Ascending aorta (tissue), 2 donors: ENCODE results near the gene KRTAP5-9. TPM values are rescaled to one million over a fixed set of nuclear protein-coding genes. Genes with fewer than 3 reads are reported as not detected.
"Not testable (repeated sequence)": the region's sequence is repeated elsewhere in the genome, so short reads cannot be mapped to it uniquely, and the experiment has no call there.

Experiments used
- DNase-seq, 2 donors: peaks; one replicate each; pipeline ENCODE4 v3.0.0-alpha.2; 2019; ENCODE audit warnings: low spot score in 2 of 2
- H3K27ac ChIP-seq, 2 donors: fragments of 200-600 bp; sonication (generic); one replicate each; pipeline ENCODE4 v1.5.1; 2016 to 2017; ENCODE audit warnings: mild to moderate bottlenecking in 1 of 2
- H3K27me3 ChIP-seq: fragments of 200-600 bp; sonication (generic); one replicate; pipeline ENCODE4 v1.5.1; 2017
- H3K36me3 ChIP-seq, 2 donors: fragments of 200-600 bp; sonication (generic); one replicate each; pipeline ENCODE4 v1.5.1; 2016
- H3K4me1 ChIP-seq, 2 donors: fragments of 200-600 bp; sonication (generic); one replicate each; pipeline ENCODE4 v1.5.1; 2016 to 2017; ENCODE audit warnings: mild to moderate bottlenecking in 1 of 2
- H3K4me3 ChIP-seq, 2 donors: fragments of 200-600 bp; sonication (generic); one replicate each; pipeline ENCODE4 v1.5.1; 2016 to 2017; ENCODE audit warnings: mild to moderate bottlenecking in 1 of 2
- H3K9me3 ChIP-seq, 2 donors: fragments of 200-600 bp; sonication (generic); one replicate each; pipeline ENCODE4 v1.5.1; 2016
- intact Hi-C: fragments of 100-400 bp; cut with DNase I; formaldehyde crosslinking; loops from one replicate; pipeline ENCODE4 v1.15.1; 2023
- total RNA-seq: library from RNA; depleted of rRNA; stranded (reverse); fragments of >200 nt; gene quantifications from one replicate; pipeline ENCODE4 v1.1.0, GENCODE V29; 2016
- TF ChIP-seq, protein P1 (sequence below), 3 experiments: fragments of 200-600 bp in 2 of 3; fragments of 450-650 bp in 1 of 3; sonication (generic) in 2 of 3; IDR thresholded peaks; one replicate each; pipeline ENCODE4 v1.5.1; 2016 to 2019; ENCODE audit warnings: antibody characterized with exemption in 3 of 3, mild to moderate bottlenecking in 1 of 3, moderate library complexity in 1 of 3

Gene KRTAP5-9
- total RNA-seq, 1 donor from 2014 or later: not detected

DNA sequence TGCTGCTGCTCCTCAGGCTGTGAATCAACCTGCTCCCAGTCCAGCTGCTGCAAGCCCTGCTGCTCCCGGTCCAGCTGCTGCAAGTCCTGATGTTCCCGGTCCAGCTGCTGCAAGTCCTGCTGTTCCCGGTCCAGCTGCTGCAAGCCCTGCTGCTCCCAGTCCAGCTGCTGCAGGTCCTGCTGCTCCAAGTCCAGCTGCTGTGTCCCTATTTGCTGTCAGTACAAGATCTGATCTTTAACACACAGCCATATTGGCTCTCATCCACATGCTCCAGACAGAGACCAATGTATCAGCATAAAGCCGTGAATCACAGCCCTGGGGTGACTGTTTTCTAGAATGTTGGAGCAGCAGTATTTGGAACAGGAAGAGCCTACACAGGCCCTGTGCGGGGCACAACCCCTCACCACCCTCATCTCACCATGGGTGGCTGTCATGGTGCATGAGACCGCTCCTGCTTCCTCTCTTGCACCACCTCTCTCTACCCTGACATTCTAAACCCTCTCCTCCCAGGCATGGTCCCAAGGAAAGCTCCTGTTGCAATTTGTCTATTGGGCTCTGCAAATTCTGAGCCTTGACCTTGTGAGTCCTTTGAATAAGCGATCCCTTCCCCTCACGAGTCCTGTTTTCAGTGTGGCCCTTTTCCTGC, 20.6 kb downstream of the KRTAP5-9 start:
- Histone ChIP-seq H3K36me3 (no peaks in the 10 kb centered on the region), H3K27ac (no peak overlapping the region), H3K4me3 (no peak overlapping the region), H3K27me3 (no peaks in the 10 kb centered on the region), H3K9me3 (no peaks in the 10 kb centered on the region), H3K4me1 (no peaks in the 10 kb centered on the region)
- intact Hi-C loops: no loop called here
- TF ChIP-seq, protein P1, sequence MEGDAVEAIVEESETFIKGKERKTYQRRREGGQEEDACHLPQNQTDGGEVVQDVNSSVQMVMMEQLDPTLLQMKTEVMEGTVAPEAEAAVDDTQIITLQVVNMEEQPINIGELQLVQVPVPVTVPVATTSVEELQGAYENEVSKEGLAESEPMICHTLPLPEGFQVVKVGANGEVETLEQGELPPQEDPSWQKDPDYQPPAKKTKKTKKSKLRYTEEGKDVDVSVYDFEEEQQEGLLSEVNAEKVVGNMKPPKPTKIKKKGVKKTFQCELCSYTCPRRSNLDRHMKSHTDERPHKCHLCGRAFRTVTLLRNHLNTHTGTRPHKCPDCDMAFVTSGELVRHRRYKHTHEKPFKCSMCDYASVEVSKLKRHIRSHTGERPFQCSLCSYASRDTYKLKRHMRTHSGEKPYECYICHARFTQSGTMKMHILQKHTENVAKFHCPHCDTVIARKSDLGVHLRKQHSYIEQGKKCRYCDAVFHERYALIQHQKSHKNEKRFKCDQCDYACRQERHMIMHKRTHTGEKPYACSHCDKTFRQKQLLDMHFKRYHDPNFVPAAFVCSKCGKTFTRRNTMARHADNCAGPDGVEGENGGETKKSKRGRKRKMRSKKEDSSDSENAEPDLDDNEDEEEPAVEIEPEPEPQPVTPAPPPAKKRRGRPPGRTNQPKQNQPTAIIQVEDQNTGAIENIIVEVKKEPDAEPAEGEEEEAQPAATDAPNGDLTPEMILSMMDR (IDR thresholded peaks at IDR 0.05): no peak
- no peak for DNase-seq

DNA sequence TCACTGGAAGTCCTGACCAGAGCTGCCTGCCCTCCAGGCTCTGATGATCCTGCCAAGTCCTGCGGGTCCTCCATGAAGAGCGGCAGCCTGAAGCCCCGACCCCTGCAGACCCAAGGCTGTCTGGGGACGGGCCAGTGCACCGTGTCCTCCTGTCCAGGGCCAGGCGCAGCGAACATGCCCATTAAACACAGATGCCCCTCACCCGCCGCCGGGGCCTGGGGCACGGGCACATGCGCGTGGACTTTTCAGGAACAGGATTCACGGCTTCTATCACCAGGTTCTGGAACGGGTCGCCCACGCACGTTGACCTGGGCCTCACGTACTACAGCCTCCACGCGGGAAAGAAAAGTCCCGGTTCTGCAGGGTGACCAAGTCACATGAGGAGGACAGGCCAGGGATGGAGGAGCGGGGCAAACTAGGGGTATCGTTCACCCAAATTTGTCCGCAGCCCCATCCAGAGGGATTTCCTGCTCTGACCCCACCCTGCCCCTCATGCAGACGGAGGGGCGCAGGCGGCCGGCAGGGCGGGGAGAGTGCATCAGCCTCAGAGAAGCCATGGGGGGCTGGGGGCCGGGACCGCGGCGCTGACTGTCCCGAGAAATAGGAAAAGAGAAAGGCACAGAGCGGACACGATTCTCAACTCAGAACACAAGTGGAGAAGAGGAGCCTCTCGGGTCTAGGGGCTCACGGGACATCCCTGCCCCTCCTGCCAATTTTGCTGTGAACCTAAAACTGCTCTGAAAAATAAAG, 23.1 kb downstream of the KRTAP5-9 start:
- H3K9me3 ChIP-seq, H3K27ac ChIP-seq, H3K4me1 ChIP-seq, H3K4me3 ChIP-seq, H3K27me3 ChIP-seq, intact Hi-C loops, H3K36me3 ChIP-seq: not testable (repeated sequence)
- peak in 1 of 2 donors; percentile 43 for DNase-seq

DNA sequence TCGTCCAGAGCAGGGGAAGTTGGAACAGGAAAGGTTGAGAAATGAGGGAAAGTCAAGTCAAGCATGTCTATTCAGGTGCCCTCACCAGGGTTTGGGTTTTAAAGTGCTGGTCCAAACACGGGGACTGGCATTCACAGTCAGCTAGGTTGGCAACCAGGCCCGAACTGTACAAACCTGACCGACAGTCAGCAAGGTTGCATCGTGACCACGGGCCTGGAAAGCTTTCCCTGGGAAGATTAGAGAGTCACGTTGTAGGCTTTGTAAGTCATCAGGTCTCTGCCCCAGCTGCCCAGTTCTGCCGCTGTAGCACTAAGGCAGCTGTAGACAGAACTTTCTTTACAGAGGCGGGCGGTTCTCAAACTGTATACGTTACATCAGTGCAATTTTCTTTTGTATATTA, 24.6 kb downstream of the KRTAP5-9 start:
- H3K27ac ChIP-seq: no peak overlapping the region
- DNase-seq: no peak
- no peaks in the 10 kb centered on the region for H3K9me3 ChIP-seq
- H3K4me3 ChIP-seq: no peak overlapping the region
- H3K36me3 ChIP-seq: no peaks in the 10 kb centered on the region
- H3K27me3 ChIP-seq: no peaks in the 10 kb centered on the region
- intact Hi-C loops: no loop called here
- H3K4me1 ChIP-seq: no peaks in the 10 kb centered on the region
- TF ChIP-seq, protein P1 (IDR thresholded peaks at IDR 0.05): no peak

DNA sequence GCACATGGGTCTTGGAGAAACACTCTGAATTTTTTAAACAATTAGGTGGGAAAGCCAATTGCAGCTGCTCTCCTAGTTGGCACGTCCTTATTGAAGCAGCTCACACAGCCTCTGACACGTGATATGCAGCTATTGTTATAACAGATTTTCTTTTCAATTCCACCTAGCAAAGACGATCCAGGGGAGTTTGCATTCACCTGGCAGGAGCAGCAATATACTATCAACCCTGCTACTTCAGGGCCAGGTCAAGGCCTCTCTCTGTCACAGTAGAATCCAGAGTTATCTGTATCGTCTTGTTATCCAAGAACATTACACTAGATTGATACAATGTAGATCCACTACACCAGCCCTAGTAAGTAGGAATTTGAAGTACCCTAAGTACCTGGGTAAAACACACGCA, 26.2 kb downstream of the KRTAP5-9 start:
- Histone ChIP-seq H3K36me3 (no peaks in the 10 kb centered on the region), H3K27me3 (no peaks in the 10 kb centered on the region), H3K4me3 (no peak overlapping the region), H3K4me1 (no peaks in the 10 kb centered on the region), H3K27ac (no peak overlapping the region), H3K9me3 (no peaks in the 10 kb centered on the region)
- no peak for DNase-seq
- TF ChIP-seq, protein P1 (IDR thresholded peaks at IDR 0.05): no peak
- intact Hi-C loops: no loop called here

DNA sequence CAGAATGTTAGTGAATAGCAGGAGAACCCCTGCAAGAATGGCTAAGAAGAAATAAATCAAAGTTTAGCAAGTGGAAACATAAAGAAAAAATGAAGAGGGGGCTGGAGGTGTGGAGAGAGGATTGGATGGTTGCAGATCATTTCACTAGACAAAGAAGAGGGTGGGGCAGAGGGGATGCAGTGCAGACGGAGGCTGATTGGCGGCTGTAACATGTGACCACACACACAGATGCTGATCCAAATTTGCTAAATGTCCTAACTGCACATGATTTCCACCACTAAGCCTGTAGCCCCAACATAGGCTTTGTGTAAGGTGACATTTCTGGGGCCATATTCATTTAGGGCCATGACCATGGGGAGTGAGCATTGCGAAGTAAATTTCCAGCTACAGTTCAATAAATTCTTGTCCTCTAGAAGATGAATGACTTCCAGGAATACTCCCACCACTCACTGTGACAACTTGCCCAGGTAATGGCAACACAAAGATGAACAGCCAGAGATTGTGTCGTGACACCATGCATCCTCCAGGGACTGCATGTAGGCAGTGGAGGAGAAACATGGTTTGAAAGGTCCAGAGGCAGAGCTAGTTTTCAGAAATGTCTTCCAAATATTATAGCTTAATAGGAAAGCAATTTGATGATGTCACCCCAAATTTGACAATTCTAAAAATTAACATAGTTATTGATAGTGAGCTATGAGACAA, 27.7 kb downstream of the KRTAP5-9 start:
- Histone ChIP-seq H3K27ac (no peak overlapping the region), H3K4me3 (no peak overlapping the region), H3K4me1 (no peaks in the 10 kb centered on the region), H3K36me3 (no peaks in the 10 kb centered on the region), H3K27me3 (no peaks in the 10 kb centered on the region), H3K9me3 (no peaks in the 10 kb centered on the region)
- TF ChIP-seq, protein P1 (IDR thresholded peaks at IDR 0.05): no peak
- intact Hi-C loops: no loop called here
- no peak for DNase-seq

DNA sequence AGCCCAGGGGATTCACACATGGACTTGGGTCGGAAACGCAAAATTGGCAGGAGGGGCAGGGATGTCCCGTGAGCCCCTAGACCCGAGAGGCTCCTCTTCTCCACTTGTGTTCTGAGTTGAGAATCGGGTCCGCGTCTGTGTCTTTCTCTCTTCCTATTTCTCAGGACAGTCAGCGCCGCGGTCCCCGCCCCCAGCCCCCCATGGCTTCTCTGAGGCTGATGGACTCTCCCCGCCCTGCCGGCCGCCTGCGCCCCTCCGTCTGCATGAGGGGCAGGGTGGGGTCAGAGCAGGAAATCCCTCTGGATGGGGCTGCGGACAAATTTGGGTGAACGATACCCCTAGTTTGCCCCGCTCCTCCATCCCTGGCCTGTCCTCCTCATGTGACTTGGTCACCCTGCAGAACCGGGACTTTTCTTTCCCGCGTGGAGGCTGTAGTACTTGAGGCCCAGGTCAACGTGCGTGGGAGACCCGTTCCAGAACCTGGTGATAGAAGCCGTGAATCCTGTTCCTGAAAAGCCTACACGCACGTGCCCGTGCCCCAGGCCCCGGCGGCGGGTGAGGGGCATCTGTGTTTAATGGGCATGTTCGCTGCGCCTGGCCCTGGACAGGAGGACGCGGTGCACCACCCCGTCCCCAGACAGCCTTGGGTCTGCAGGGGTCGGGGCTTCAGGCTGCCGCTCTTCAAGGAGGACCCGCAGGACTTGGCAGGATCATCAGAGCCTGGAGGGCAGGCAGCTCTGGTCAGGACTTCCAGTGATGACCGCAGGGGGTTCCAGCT, 28.7 kb downstream of the KRTAP5-9 start:
- H3K27me3 ChIP-seq, intact Hi-C loops, H3K36me3 ChIP-seq, DNase-seq, H3K9me3 ChIP-seq, H3K4me1 ChIP-seq, H3K27ac ChIP-seq, H3K4me3 ChIP-seq: not testable (repeated sequence)
